Measurements from ENCODE around the gene GAL.

GAL gene

GRCh38 chr11:68682531-68682961 is 1.8 kb upstream of the GAL start:
- no peak for ATAC-seq (replicated peaks)
- Mint-ChIP-seq H3K36me3 (peaks cover 0 to 2% of the 10 kb centered on the region in 2 donors), H3K27me3 (peaks cover 43 to 59% of the 10 kb centered on the region in 2 donors), H3K27ac (no peak overlapping the region), H3K4me3 (no peak overlapping the region), H3K9me3 (no peaks in the 10 kb centered on the region), H3K4me1 (peaks cover 0 to 2% of the 10 kb centered on the region in 2 donors)
- DNase-seq = no peak

- Mint-ChIP-seq H3K36me3 (peaks cover 0 to 2% of the 10 kb centered on the region in 2 donors), H3K9me3 (no peaks in the 10 kb centered on the region), H3K4me1 (peaks cover 0 to 2% of the 10 kb centered on the region in 2 donors), H3K4me3 (no peak overlapping the region), H3K27me3 (peaks cover 49 to 65% of the 10 kb centered on the region in 2 donors), H3K27ac (no peak overlapping the region)
- DNase-seq (no peak), ATAC-seq (replicated peaks) (no peak)
These were observed 1.2 kb upstream of the GAL start for GRCh38 chr11:68683121-68683520.

GRCh38 chr11:68683536-68684384 is 584 bp upstream of the GAL start:
- Mint-ChIP-seq H3K36me3 (peaks cover 0 to 2% of the 10 kb centered on the region in 2 donors), H3K27ac (no peak overlapping the region), H3K4me3 (no peak overlapping the region), H3K4me1 (peaks cover 0 to 2% of the 10 kb centered on the region in 2 donors), H3K27me3 (peaks cover 55 to 71% of the 10 kb centered on the region in 2 donors), H3K9me3 (no peaks in the 10 kb centered on the region)
- DNase-seq (no peak), ATAC-seq (replicated peaks) (no peak)

GRCh38 chr11:68685656-68686380 is 1.5 kb downstream of the GAL start:
- peaks cover 63 to 75% of the 10 kb centered on the region in 2 donors for H3K27me3 Mint-ChIP-seq
- H3K4me1 Mint-ChIP-seq = peaks cover 0 to 2% of the 10 kb centered on the region in 2 donors
- H3K9me3 Mint-ChIP-seq = no peaks in the 10 kb centered on the region
- ATAC-seq (replicated peaks) (no peak), DNase-seq (no peak)
- H3K27ac Mint-ChIP-seq = no peak overlapping the region
- H3K36me3 Mint-ChIP-seq = peaks cover 0 to 2% of the 10 kb centered on the region in 2 donors
- peak overlapping the region in 1 of 2 donors; percentile 31 for H3K4me3 Mint-ChIP-seq

- Mint-ChIP-seq H3K27ac (no peak overlapping the region), H3K9me3 (no peaks in the 10 kb centered on the region), H3K27me3 (peaks cover 66 to 74% of the 10 kb centered on the region in 2 donors), H3K4me3 (no peak overlapping the region), H3K36me3 (peaks cover 0 to 3% of the 10 kb centered on the region in 2 donors), H3K4me1 (peaks cover 0 to 2% of the 10 kb centered on the region in 2 donors)
- no peak for ATAC-seq (replicated peaks)
- no peak for DNase-seq
These were observed 2.1 kb downstream of the GAL start for GRCh38 chr11:68686486-68686885.

GRCh38 chr11:68687311-68687710 is 3.0 kb downstream of the GAL start:
- DNase-seq (no peak), ATAC-seq (replicated peaks) (no peak)
- no peak overlapping the region for H3K4me3 Mint-ChIP-seq
- peaks cover 0 to 3% of the 10 kb centered on the region in 2 donors for H3K36me3 Mint-ChIP-seq
- no peak overlapping the region for H3K27ac Mint-ChIP-seq
- H3K4me1 Mint-ChIP-seq = peaks cover 0 to 2% of the 10 kb centered on the region in 2 donors
- H3K9me3 Mint-ChIP-seq = no peaks in the 10 kb centered on the region
- peaks cover 63 to 67% of the 10 kb centered on the region in 2 donors for H3K27me3 Mint-ChIP-seq

- ATAC-seq (replicated peaks) (no peak), DNase-seq (no peak)
- Mint-ChIP-seq H3K27ac (no peak overlapping the region), H3K27me3 (peaks cover 60 to 64% of the 10 kb centered on the region in 2 donors), H3K36me3 (peaks cover 0 to 3% of the 10 kb centered on the region in 2 donors), H3K4me1 (peaks cover 0 to 2% of the 10 kb centered on the region in 2 donors), H3K4me3 (no peak overlapping the region), H3K9me3 (no peaks in the 10 kb centered on the region)
These were observed 3.6 kb downstream of the GAL start for GRCh38 chr11:68687986-68688385.

- Mint-ChIP-seq H3K27ac (no peak overlapping the region), H3K4me3 (no peak overlapping the region), H3K9me3 (no peaks in the 10 kb centered on the region), H3K4me1 (peaks cover 0 to 2% of the 10 kb centered on the region in 2 donors), H3K27me3 (peaks cover 61 to 63% of the 10 kb centered on the region in 2 donors), H3K36me3 (peaks cover 0 to 3% of the 10 kb centered on the region in 2 donors)
- no peak for DNase-seq
- ATAC-seq (replicated peaks) = no peak
These were observed 4.5 kb downstream of the GAL start for GRCh38 chr11:68688881-68689280.

- peaks cover 0 to 3% of the 10 kb centered on the region in 2 donors for H3K36me3 Mint-ChIP-seq
- DNase-seq (no peak), ATAC-seq (replicated peaks) (no peak)
- peaks cover 62 to 72% of the 10 kb centered on the region in 2 donors for H3K27me3 Mint-ChIP-seq
- no peaks in the 10 kb centered on the region for H3K9me3 Mint-ChIP-seq
- no peak overlapping the region for H3K4me3 Mint-ChIP-seq
- no peak overlapping the region for H3K27ac Mint-ChIP-seq
- H3K4me1 Mint-ChIP-seq = peaks cover 0 to 2% of the 10 kb centered on the region in 2 donors
These were observed 5.6 kb downstream of the GAL start for GRCh38 chr11:68689737-68690625.

- peaks cover 0 to 2% of the 10 kb centered on the region in 2 donors for H3K4me1 Mint-ChIP-seq
- peaks cover 61 to 70% of the 10 kb centered on the region in 2 donors for H3K27me3 Mint-ChIP-seq
- peaks cover 0 to 3% of the 10 kb centered on the region in 2 donors for H3K36me3 Mint-ChIP-seq
- DNase-seq (no peak), ATAC-seq (replicated peaks) (no peak)
- H3K4me3 Mint-ChIP-seq = no peak overlapping the region
- H3K9me3 Mint-ChIP-seq = no peaks in the 10 kb centered on the region
- H3K27ac Mint-ChIP-seq = no peak overlapping the region
These were observed 6.5 kb downstream of the GAL start for GRCh38 chr11:68690671-68691401.

GRCh38 chr11:68691402-68691784 is 7.0 kb downstream of the GAL start:
- Mint-ChIP-seq H3K4me3 (no peak overlapping the region), H3K9me3 (peaks cover 4 to 5% of the 10 kb centered on the region in 2 donors), H3K27me3 (peaks cover 61 to 70% of the 10 kb centered on the region in 2 donors), H3K36me3 (peaks cover 5 to 8% of the 10 kb centered on the region in 2 donors), H3K4me1 (no peaks in the 10 kb centered on the region), H3K27ac (no peak overlapping the region)
- DNase-seq = no peak
- ATAC-seq (replicated peaks) = no peak

GRCh38 chr11:68692115-68692514 is 7.8 kb downstream of the GAL start:
- DNase-seq (no peak), ATAC-seq (replicated peaks) (no peak)
- Mint-ChIP-seq H3K4me1 (no peaks in the 10 kb centered on the region), H3K4me3 (no peak overlapping the region), H3K27ac (no peak overlapping the region), H3K27me3 (peaks cover 57 to 65% of the 10 kb centered on the region in 2 donors), H3K9me3 (peaks cover 4 to 8% of the 10 kb centered on the region in 2 donors), H3K36me3 (peaks cover 7 to 8% of the 10 kb centered on the region in 2 donors)

- peaks cover 7 to 13% of the 10 kb centered on the region in 2 donors for H3K9me3 Mint-ChIP-seq
- H3K4me1 Mint-ChIP-seq = no peaks in the 10 kb centered on the region
- DNase-seq (no peak), ATAC-seq (replicated peaks) (no peak)
- H3K36me3 Mint-ChIP-seq = peaks cover 6 to 10% of the 10 kb centered on the region in 2 donors
- peaks cover 54 to 63% of the 10 kb centered on the region in 2 donors for H3K27me3 Mint-ChIP-seq
- no peak overlapping the region for H3K4me3 Mint-ChIP-seq
- no peak overlapping the region for H3K27ac Mint-ChIP-seq
These were observed 8.6 kb downstream of the GAL start for GRCh38 chr11:68692871-68693483.

Measured in stimulated activated naive B cell treated with anti-CD40 and anti-IgM and Interleukin-4, amounts not matched to agents 10 μg/mL and 1 μg/mL and 100 μg/mL, for 72 hours (primary cell).